Transverse colon (tissue), 4 donors: Measurements from ENCODE around the gene ZIC3. TPM values are rescaled to one million over a fixed set of nuclear protein-coding genes. Genes with fewer than 3 reads are reported as not detected.
"Not testable (repeated sequence)": the region's sequence is repeated elsewhere in the genome, so short reads cannot be mapped to it uniquely, and the experiment has no call there.

Experiments used
- DNase-seq: peaks from one replicate; pipeline ENCODE4 v3.0.0-alpha.2; 2019
- H3K27ac ChIP-seq, 4 donors: fragments of 200-600 bp; sonication (generic); 2 replicates each; pipeline ENCODE4 v1.5.1; 2016 to 2018; ENCODE audit warnings: inconsistent platforms in 4 of 4
- H3K27me3 ChIP-seq: fragments of 200-600 bp; sonication (generic); 2 replicates; pipeline ENCODE4 v1.5.1; 2017; ENCODE audit warnings: inconsistent platforms
- H3K36me3 ChIP-seq, 4 donors: fragments of 200-600 bp; sonication (generic); 2 replicates each; pipeline ENCODE4 v1.5.1; 2017 to 2019; ENCODE audit warnings: inconsistent platforms in 4 of 4
- H3K4me1 ChIP-seq, 4 donors: fragments of 200-600 bp; sonication (generic); 2 replicates each; pipeline ENCODE4 v1.5.1; 2017 to 2020; ENCODE audit warnings: inconsistent platforms in 4 of 4
- H3K4me3 ChIP-seq, 4 donors: fragments of 200-600 bp; sonication (generic); 1 replicate in 1 of 4; 2 replicates in 3 of 4; pipeline versions ENCODE4 v1.5.1 to v1.6.1; 2017 to 2019; ENCODE audit warnings: inconsistent platforms in 4 of 4
- H3K9me3 ChIP-seq, 2 donors: fragments of 200-600 bp; sonication (generic); 2 replicates each; pipeline ENCODE4 v1.5.1; 2017 to 2019; ENCODE audit warnings: inconsistent platforms in 2 of 2
- EP300 ChIP-seq: sonication (generic); formaldehyde crosslinking; IDR thresholded peaks from one replicate; pipeline ENCODE4 v1.6.1; 2017; ENCODE audit warnings: antibody characterized with exemption, low read depth
- POLR2A ChIP-seq: fragments of 450-650 bp; IDR thresholded peaks from one replicate; pipeline ENCODE4 v1.6.1; 2016; ENCODE audit warnings: antibody characterized with exemption, mild to moderate bottlenecking, moderate library complexity
- POLR2AphosphoS5 ChIP-seq, 3 donors: sonication (generic); formaldehyde crosslinking; IDR thresholded peaks; one replicate each; pipeline ENCODE4 v1.6.1; 2016; ENCODE audit warnings: antibody characterized with exemption in 3 of 3
- WGBS, 2 donors: methylation state at CpG; one replicate each; pipeline ENCODE4 v1.1.5; 2018; ENCODE audit warnings: low coverage in 1 of 2; 5-methylcytosine and 5-hydroxymethylcytosine counted together
- in situ Hi-C, 4 donors: fragments of 200-750 bp; cut with MboI; loops; one replicate each; pipeline versions ENCODE4 v1.15.0 to v1.15.1; 2017; ENCODE audit warnings: low sequenced_read_pairs in 3 of 4, low pct_ligation_motif_present in 1 of 4, low pct_unique_long_range_greater_than_20kb in 1 of 4
- intact Hi-C: fragments of 100-400 bp; cut with DNase I; formaldehyde crosslinking; loops from one replicate; pipeline ENCODE4 v1.15.1; 2023; ENCODE audit warnings: low total_unique reads
- total RNA-seq, 4 donors: library from RNA; depleted of rRNA; stranded (reverse); fragments of >200 nt; gene quantifications; one replicate each; pipeline ENCODE4 v1.1.0, GENCODE V29; 2016
- TF ChIP-seq, protein P1 (sequence below), 5 experiments: fragments of 200-600 bp in 3 of 5; fragments of 450-650 bp in 2 of 5; sonication (generic) in 3 of 5; IDR thresholded peaks; 1 replicate in 2 of 5; 2 replicates in 3 of 5; pipeline ENCODE4 v1.5.1; 2016 to 2017; ENCODE audit warnings: antibody characterized with exemption in 5 of 5, inconsistent platforms in 3 of 5, mild to moderate bottlenecking in 2 of 5, moderate library complexity in 1 of 5

ZIC3 gene
- total RNA-seq, 4 donors from 2014 or later: not detected

DNA sequence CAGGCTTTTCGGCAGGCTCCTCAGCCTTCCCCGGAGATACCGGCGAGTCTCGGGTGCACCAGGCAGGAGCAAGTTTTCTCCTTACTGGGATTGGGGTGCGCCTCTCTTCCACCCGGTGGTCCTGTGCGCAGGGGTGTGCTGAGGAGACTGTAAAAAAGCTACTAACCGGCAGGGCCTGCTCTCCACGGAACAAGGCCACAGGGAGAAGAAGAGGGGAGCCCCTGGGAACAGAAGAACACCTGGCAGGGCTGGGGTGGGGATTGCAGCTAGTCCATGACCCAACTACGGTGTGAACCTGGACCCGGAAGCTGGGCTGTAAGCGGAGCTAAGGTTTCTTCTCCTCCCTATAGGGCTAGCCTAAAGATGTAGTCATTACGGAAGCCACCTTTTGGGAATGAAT is 17.7 kb upstream of the ZIC3 start:
- no peak for TF ChIP-seq POLR2A
- no peak for TF ChIP-seq POLR2AphosphoS5 (IDR thresholded peaks at IDR 0.05)
- no peak for TF ChIP-seq EP300
- TF ChIP-seq, protein P1, sequence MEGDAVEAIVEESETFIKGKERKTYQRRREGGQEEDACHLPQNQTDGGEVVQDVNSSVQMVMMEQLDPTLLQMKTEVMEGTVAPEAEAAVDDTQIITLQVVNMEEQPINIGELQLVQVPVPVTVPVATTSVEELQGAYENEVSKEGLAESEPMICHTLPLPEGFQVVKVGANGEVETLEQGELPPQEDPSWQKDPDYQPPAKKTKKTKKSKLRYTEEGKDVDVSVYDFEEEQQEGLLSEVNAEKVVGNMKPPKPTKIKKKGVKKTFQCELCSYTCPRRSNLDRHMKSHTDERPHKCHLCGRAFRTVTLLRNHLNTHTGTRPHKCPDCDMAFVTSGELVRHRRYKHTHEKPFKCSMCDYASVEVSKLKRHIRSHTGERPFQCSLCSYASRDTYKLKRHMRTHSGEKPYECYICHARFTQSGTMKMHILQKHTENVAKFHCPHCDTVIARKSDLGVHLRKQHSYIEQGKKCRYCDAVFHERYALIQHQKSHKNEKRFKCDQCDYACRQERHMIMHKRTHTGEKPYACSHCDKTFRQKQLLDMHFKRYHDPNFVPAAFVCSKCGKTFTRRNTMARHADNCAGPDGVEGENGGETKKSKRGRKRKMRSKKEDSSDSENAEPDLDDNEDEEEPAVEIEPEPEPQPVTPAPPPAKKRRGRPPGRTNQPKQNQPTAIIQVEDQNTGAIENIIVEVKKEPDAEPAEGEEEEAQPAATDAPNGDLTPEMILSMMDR (IDR thresholded peaks at IDR 0.05): no peak
- no peak for DNase-seq
- Histone ChIP-seq H3K9me3 (no peaks in the 10 kb centered on the region), H3K27ac (no peak overlapping the region), H3K4me1 (no peaks in the 10 kb centered on the region), H3K36me3 (no peaks in the 10 kb centered on the region), H3K4me3 (no peak overlapping the region), H3K27me3 (peaks cover 57% of the 10 kb centered on the region)
- intact Hi-C loops: no loop called here
- 51% methylated on average over 14 of the region's 14 CpGs; no CpG with 5 or more reads in 1 of the 2 donors for WGBS, 2 donors
- in situ Hi-C loops: no loop called here

GRCh38 chrX:137549073-137549472 is 16.9 kb upstream of the ZIC3 start:
- TF ChIP-seq EP300 (no peak), POLR2AphosphoS5 (IDR thresholded peaks at IDR 0.05) (no peak), POLR2A (no peak)
- TF ChIP-seq, protein P1 (IDR thresholded peaks at IDR 0.05): no peak
- DNase-seq: no peak
- no peak overlapping the region for H3K4me3 ChIP-seq
- H3K4me1 ChIP-seq: no peaks in the 10 kb centered on the region
- intact Hi-C loops: no loop called here
- H3K27ac ChIP-seq: no peak overlapping the region
- WGBS, 2 donors: 47% methylated on average over 24 of the region's 24 CpGs; no CpG with 5 or more reads in 1 of the 2 donors
- no peaks in the 10 kb centered on the region for H3K9me3 ChIP-seq
- peaks cover 57% of the 10 kb centered on the region for H3K27me3 ChIP-seq
- in situ Hi-C loops: no loop called here
- H3K36me3 ChIP-seq: no peaks in the 10 kb centered on the region

- TF ChIP-seq POLR2AphosphoS5 (IDR thresholded peaks at IDR 0.05) (no peak), EP300 (no peak), POLR2A (no peak)
- TF ChIP-seq, protein P1 (IDR thresholded peaks at IDR 0.05): no peak
- no peak for DNase-seq
- Histone ChIP-seq H3K4me3 (peak overlapping the region in 1 of 4 donors; percentile 20), H3K27ac (no peak overlapping the region), H3K9me3 (no peaks in the 10 kb centered on the region), H3K36me3 (no peaks in the 10 kb centered on the region), H3K27me3 (peaks cover 57% of the 10 kb centered on the region), H3K4me1 (no peaks in the 10 kb centered on the region)
- in situ Hi-C loops: no loop called here
- 4 to 50% methylated on average over 10 to 50 of the region's 58 CpGs for WGBS, 2 donors
- intact Hi-C loops: no loop called here
These were observed 15.9 kb upstream of the ZIC3 start for GRCh38 chrX:137549851-137550664.

GRCh38 chrX:137550665-137551261 is 15.2 kb upstream of the ZIC3 start:
- 51% methylated on average over 41 of the region's 41 CpGs; no CpG with 5 or more reads in 1 of the 2 donors for WGBS, 2 donors
- in situ Hi-C loops: no loop called here
- intact Hi-C loops: no loop called here
- H3K27ac ChIP-seq: no peak overlapping the region
- peak overlapping the region in 1 of 4 donors; percentile 20 for H3K4me3 ChIP-seq
- no peaks in the 10 kb centered on the region for H3K9me3 ChIP-seq
- H3K4me1 ChIP-seq: no peaks in the 10 kb centered on the region
- H3K27me3 ChIP-seq: peaks cover 53% of the 10 kb centered on the region
- H3K36me3 ChIP-seq: no peaks in the 10 kb centered on the region
- no peak for DNase-seq
- TF ChIP-seq POLR2A (no peak), POLR2AphosphoS5 (IDR thresholded peaks at IDR 0.05) (no peak), EP300 (no peak)
- TF ChIP-seq, protein P1 (IDR thresholded peaks at IDR 0.05): no peak

GRCh38 chrX:137552098-137552497 is 13.8 kb upstream of the ZIC3 start:
- H3K4me1 ChIP-seq, in situ Hi-C loops, H3K27ac ChIP-seq, H3K36me3 ChIP-seq, intact Hi-C loops, H3K4me3 ChIP-seq, DNase-seq, H3K9me3 ChIP-seq: not testable (repeated sequence)
- 79% methylated on average over 4 of the region's 4 CpGs; no CpG with 5 or more reads in 1 of the 2 donors for WGBS, 2 donors
- peaks cover 41% of the 10 kb centered on the region for H3K27me3 ChIP-seq
